Esophagus muscularis mucosa (tissue), 4 donors: Measurements from ENCODE around the gene ZMYND19. TPM values are rescaled to one million over a fixed set of nuclear protein-coding genes. Genes with fewer than 3 reads are reported as not detected.

Experiments
- DNase-seq: peaks from one replicate; pipeline ENCODE4 v3.0.0-alpha.2; 2017; ENCODE audit errors: extremely low spot score
- H3K27ac ChIP-seq, 4 donors: fragments of 200-600 bp; sonication (generic); replicated peaks in 1 of 4; 1 replicate in 3 of 4; 2 replicates in 1 of 4; pipeline ENCODE4 v1.5.1; 2016 to 2019; ENCODE audit warnings: mild to moderate bottlenecking in 1 of 4
- H3K27me3 ChIP-seq, 4 donors: fragments of 200-600 bp; sonication (generic); one replicate each; pipeline versions ENCODE4 v1.5.1 to v1.6.0; 2016 to 2019
- H3K36me3 ChIP-seq, 4 donors: fragments of 200-600 bp; sonication (generic); one replicate each; pipeline ENCODE4 v1.5.1; 2016 to 2019
- H3K4me1 ChIP-seq, 4 donors: fragments of 200-600 bp; sonication (generic); one replicate each; pipeline ENCODE4 v1.5.1; 2016 to 2019
- H3K4me3 ChIP-seq, 4 donors: fragments of 200-600 bp; sonication (generic); 1 replicate in 2 of 4; 2 replicates in 2 of 4; pipeline ENCODE4 v1.5.1; 2016 to 2019; ENCODE audit warnings: mild to moderate bottlenecking in 4 of 4, moderate library complexity in 1 of 4
- H3K9me3 ChIP-seq, 4 donors: fragments of 200-600 bp; sonication (generic); 1 replicate in 3 of 4; 2 replicates in 1 of 4; pipeline ENCODE4 v1.5.1; 2016 to 2019
- EP300 ChIP-seq: sonication (generic); formaldehyde crosslinking; IDR thresholded peaks from one replicate; pipeline ENCODE4 v1.6.1; 2017; ENCODE audit warnings: antibody characterized with exemption
- POLR2A ChIP-seq: fragments of 450-650 bp; IDR thresholded peaks from one replicate; pipeline ENCODE4 v1.6.1; 2017; ENCODE audit warnings: antibody characterized with exemption, moderate library complexity, mild to moderate bottlenecking, low read depth
- POLR2AphosphoS5 ChIP-seq, 2 donors: sonication (generic); formaldehyde crosslinking; IDR thresholded peaks; one replicate each; pipeline ENCODE4 v1.6.1; 2017; ENCODE audit warnings: antibody characterized with exemption in 2 of 2
- WGBS: methylation state at CpG from one replicate; pipeline ENCODE4 v1.1.5; 2018; 5-methylcytosine and 5-hydroxymethylcytosine counted together
- intact Hi-C: fragments of 100-400 bp; cut with DNase I; formaldehyde crosslinking; loops from one replicate; pipeline ENCODE4 v1.15.1; 2023
- total RNA-seq, 4 donors: library from RNA; depleted of rRNA; stranded (reverse); fragments of >200 nt; gene quantifications; one replicate each; pipeline versions ENCODE4 v1.1.0 to v1.2.1, GENCODE V29; 2016
- TF ChIP-seq, protein P1 (sequence below), 3 experiments: fragments of 200-600 bp in 2 of 3; fragments of 450-650 bp in 1 of 3; sonication (generic) in 2 of 3; IDR thresholded peaks; one replicate each; pipeline ENCODE4 v1.5.1; 2017 to 2019; ENCODE audit warnings: antibody characterized with exemption in 3 of 3, mild to moderate bottlenecking in 2 of 3, moderate library complexity in 1 of 3

ZMYND19 gene
- total RNA-seq, 4 donors from 2014 or later = 10.4 to 18.3 (median 13.7) TPM

DNA sequence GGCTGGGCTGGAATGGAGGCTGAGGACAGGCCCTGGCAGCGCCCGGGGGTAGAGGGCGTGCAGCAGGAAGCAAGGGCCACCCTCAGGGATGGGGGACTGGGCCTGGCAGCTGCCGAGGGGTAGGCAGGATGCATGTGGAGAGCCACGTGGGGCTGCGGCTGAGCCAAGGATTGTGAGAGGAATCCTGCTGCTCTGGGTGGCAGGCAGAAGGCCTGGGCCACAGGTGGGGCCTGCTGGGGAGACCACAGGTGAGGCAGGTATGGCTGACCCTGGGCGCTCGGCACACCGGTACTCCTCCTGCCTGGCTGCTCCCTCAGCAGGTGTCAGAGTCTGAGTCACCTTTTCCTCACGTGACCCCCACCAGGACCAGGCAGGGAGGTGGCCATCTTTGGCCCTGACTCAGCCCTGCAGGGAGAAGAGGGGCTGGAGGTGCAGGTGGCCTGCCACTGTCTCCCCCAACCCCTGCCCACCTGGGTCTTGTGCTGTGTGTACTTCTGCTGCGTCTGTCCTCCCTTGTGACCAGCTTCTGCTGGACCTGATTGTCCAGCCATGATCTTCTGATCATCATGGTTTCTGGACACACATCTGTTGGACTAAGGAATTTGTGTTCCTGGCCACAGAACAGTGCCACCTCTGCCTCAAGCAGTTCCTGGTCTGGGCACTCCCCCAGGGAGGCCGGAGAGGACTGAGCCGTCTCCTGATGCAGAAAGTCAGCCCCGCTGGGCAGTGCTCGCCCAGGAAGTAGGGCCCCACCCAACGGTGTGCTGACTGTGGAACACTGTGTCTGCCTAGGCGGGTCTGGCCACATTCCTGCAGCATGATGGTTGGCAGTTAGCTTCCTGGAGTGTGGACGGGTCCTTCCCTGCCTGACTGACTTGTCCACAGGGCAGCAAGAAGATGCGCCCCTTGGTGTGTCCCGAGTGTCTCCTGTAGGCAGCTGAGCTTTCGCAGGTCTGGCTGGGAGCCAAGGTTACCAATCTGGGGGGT is 21.6 kb upstream of the ZMYND19 start:
- Histone ChIP-seq H3K4me3 (no peak overlapping the region), H3K4me1 (peaks cover 31 to 57% (median 40%) of the 10 kb centered on the region in 4 donors), H3K36me3 (peaks cover 10 to 42% (median 37%) of the 10 kb centered on the region in 4 donors), H3K9me3 (no peaks in the 10 kb centered on the region), H3K27me3 (no peaks in the 10 kb centered on the region), H3K27ac (peak overlapping the region in 2 of 4 donors; percentile 7 to 17)
- no peak for TF ChIP-seq POLR2A
- TF ChIP-seq, protein P1, sequence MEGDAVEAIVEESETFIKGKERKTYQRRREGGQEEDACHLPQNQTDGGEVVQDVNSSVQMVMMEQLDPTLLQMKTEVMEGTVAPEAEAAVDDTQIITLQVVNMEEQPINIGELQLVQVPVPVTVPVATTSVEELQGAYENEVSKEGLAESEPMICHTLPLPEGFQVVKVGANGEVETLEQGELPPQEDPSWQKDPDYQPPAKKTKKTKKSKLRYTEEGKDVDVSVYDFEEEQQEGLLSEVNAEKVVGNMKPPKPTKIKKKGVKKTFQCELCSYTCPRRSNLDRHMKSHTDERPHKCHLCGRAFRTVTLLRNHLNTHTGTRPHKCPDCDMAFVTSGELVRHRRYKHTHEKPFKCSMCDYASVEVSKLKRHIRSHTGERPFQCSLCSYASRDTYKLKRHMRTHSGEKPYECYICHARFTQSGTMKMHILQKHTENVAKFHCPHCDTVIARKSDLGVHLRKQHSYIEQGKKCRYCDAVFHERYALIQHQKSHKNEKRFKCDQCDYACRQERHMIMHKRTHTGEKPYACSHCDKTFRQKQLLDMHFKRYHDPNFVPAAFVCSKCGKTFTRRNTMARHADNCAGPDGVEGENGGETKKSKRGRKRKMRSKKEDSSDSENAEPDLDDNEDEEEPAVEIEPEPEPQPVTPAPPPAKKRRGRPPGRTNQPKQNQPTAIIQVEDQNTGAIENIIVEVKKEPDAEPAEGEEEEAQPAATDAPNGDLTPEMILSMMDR (IDR thresholded peaks at IDR 0.05) = no peak
- TF ChIP-seq EP300 = no peak
- TF ChIP-seq POLR2AphosphoS5 (IDR thresholded peaks at IDR 0.05) = no peak
- DNase-seq = no peak
- intact Hi-C loops = no loop called here
- WGBS = 53% methylated on average over 13 of the region's 21 CpGs

GRCh38 chr9:137610944-137611343 is 20.6 kb upstream of the ZMYND19 start:
- H3K27ac ChIP-seq = no peak overlapping the region
- H3K9me3 ChIP-seq = no peaks in the 10 kb centered on the region
- 81% methylated on average over 3 of the region's 6 CpGs for WGBS
- TF ChIP-seq POLR2A (no peak), POLR2AphosphoS5 (IDR thresholded peaks at IDR 0.05) (no peak), EP300 (no peak)
- TF ChIP-seq, protein P1 (IDR thresholded peaks at IDR 0.05) = no peak
- peaks cover 10 to 33% (median 29%) of the 10 kb centered on the region in 4 donors for H3K36me3 ChIP-seq
- peaks cover 38 to 58% (median 46%) of the 10 kb centered on the region in 4 donors for H3K4me1 ChIP-seq
- intact Hi-C loops = no loop called here
- no peak overlapping the region for H3K4me3 ChIP-seq
- no peak for DNase-seq
- no peaks in the 10 kb centered on the region for H3K27me3 ChIP-seq

DNA sequence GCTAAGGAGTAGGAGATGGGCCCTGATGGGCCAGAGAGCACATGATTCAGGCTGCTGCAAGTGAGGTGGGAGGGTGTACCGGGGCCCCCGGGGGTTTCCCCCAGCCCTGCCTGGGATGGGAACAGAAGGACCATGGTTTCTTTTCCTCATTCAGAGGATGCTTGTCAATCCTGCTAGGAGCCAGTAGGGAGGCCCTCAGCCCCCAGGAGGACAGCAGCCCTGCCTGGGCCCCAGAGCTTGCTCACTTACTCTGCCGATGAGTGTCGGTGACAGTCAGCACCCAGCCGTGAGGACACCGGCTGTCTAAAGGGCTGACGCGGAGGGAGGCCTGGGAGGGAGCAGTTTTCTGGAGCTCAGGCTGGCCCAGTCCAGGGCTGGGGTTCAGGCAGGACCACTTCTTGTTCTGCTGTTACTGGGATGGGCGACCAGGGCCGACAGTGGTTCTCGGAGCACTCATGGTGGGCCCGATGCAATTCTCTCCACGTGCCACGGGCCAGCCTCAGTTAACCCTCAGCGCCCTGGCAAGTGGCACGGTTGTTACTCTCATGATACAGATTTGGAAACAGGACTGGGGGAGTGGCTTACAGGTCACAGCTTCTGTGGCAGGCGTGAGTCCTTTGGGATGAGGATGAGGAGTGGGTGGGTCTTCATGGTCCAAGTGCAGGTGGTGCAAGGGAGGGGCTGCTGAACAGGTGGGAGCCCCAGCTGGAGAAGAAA is 17.0 kb upstream of the ZMYND19 start:
- no peak for TF ChIP-seq POLR2A
- Histone ChIP-seq H3K9me3 (no peaks in the 10 kb centered on the region), H3K36me3 (peaks cover 0 to 7% (median 0%) of the 10 kb centered on the region in 4 donors), H3K27me3 (no peaks in the 10 kb centered on the region), H3K4me3 (peak overlapping the region; percentile 84 to 99 (median 90)), H3K4me1 (peaks cover 36 to 65% (median 48%) of the 10 kb centered on the region in 4 donors), H3K27ac (no peak overlapping the region)
- no peak for DNase-seq
- intact Hi-C loops = no loop called here
- WGBS = 74% methylated on average over 6 of the region's 17 CpGs

DNA sequence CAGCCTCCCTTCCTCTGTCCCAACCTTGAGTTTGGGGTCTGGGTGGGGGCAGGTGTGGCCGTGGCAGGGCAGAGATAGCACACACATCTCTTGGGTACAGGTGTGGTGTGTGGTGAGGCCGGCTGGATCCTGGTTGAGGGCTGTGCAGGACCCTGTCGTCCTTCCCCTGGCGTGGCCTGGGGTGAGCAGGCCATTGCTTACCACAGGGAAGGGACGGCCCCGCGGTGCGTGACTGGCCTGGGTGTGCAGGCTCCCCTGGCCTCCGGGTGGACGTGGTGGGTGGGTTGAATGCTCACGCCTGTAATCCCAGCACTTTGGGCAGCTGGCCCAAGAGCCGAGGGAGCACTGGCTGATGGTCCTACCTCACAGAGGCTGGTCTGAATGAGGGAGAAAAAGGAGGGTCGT is 16.4 kb upstream of the ZMYND19 start:
- peaks cover 30 to 59% (median 42%) of the 10 kb centered on the region in 4 donors for H3K4me1 ChIP-seq
- no peaks in the 10 kb centered on the region for H3K27me3 ChIP-seq
- H3K4me3 ChIP-seq = peak overlapping the region; percentile 84 to 99 (median 90)
- 51% methylated on average over 13 of the region's 13 CpGs for WGBS
- intact Hi-C loops = no loop called here
- no peaks in the 10 kb centered on the region for H3K9me3 ChIP-seq
- H3K27ac ChIP-seq = peak overlapping the region in 2 of 4 donors; percentile 83 to 86
- no peak for DNase-seq
- H3K36me3 ChIP-seq = peaks cover 0 to 7% (median 0%) of the 10 kb centered on the region in 4 donors
- TF ChIP-seq EP300 (no peak), POLR2AphosphoS5 (IDR thresholded peaks at IDR 0.05) (no peak), POLR2A (no peak)
- TF ChIP-seq, protein P1 (IDR thresholded peaks at IDR 0.05) = no peak
